ENCODE data around the gene SETD3. TPM values are rescaled to one million over a fixed set of nuclear protein-coding genes. Genes with fewer than 3 reads are reported as not detected.

The SETD3 gene
- total and polyA plus RNA-seq, 2 experiments from 2014 or later: 40.7 to 68.0 TPM

- TF ChIP-seq ZNF462 (CRISPR knock-in tag; IDR thresholded peaks at IDR 0.05) (no peak), ZNF331 (CRISPR knock-in tag; IDR thresholded peaks at IDR 0.05; ENCODE audit: low read depth) (no peak), POLR2AphosphoS5 (IDR thresholded peaks at IDR 0.05; ENCODE audit: low read depth) (no peak), CTCF (conservative IDR thresholded peaks at IDR 0.05; ENCODE audit: low read depth in 2 of 2) (no peak)
Observed at GRCh38 chr14:99459481-99460100, 21.1 kb downstream of the SETD3 start (continued).

GRCh38 chr14:99454246-99454645 is 26.4 kb downstream of the SETD3 start:
- ATAC-seq: no peak
- no peak for TF ChIP-seq EZH2 (IDR thresholded peaks at IDR 0.05; ENCODE audit: low read depth, unreplicated experiment)
- TF ChIP-seq ZNF462 (CRISPR knock-in tag; IDR thresholded peaks at IDR 0.05): no peak

More at GRCh38 chr14:99454246-99454645, 26.4 kb downstream of the SETD3 start:
- Histone ChIP-seq H2AFZ (no peak overlapping the region), H3K9me2 (ENCODE audit: insufficient read depth) (no peaks in the 10 kb centered on the region), H3K79me2 (replicated peaks; ENCODE audit: insufficient read depth) (peaks cover 13% of the 10 kb centered on the region), H3K4me2 (no peak overlapping the region), H3K4me1 (ENCODE audit: insufficient read depth) (no peaks in the 10 kb centered on the region), H3K4me3 (no peak overlapping the region), H3K36me3 (ENCODE audit: insufficient read depth) (peaks cover 10% of the 10 kb centered on the region; the same call in 1 of the 2 replicates), H4K20me1 (replicated peaks; ENCODE audit: insufficient read depth) (peaks cover 7% of the 10 kb centered on the region), H3K27ac (ENCODE audit: low read depth) (no peak overlapping the region), H3K27me3 (ENCODE audit: insufficient read depth) (no peaks in the 10 kb centered on the region), H3F3A (replicated peaks; ENCODE audit: low read depth) (no peaks in the 10 kb centered on the region)
- Mint-ChIP-seq H3K36me3 (ENCODE audit: low read depth) (peaks cover 23% of the 10 kb centered on the region), H3K27ac (no peak overlapping the region; the same call in none of the 2 replicates), H3K4me3 (no peak overlapping the region), H3K27me3 (ENCODE audit: insufficient read depth, low read depth, poor library complexity) (peaks cover 2% of the 10 kb centered on the region), H3K4me1 (no peaks in the 10 kb centered on the region), H3K9me3 (no peaks in the 10 kb centered on the region)
- DNase-seq (ENCODE audit: low spot score): no peak
